Measurements from ENCODE around the gene THSD4. TPM values are rescaled to one million over a fixed set of nuclear protein-coding genes. Genes with fewer than 3 reads are reported as not detected.

THSD4 gene
- total RNA-seq, 2 experiments from 2014 or later: not detected

GRCh38 chr15:71515375-71516186 lies 400.3 kb downstream of the THSD4 start:
- H3K9me2 ChIP-seq (ENCODE audit: insufficient read depth, low read length): no peaks in the 10 kb centered on the region
- intact Hi-C loops (cut with micrococcal nuclease; ENCODE audit: unreplicated experiment): no loop called here
- POLR2A ChIA-PET: no interaction called here
- no peak overlapping the region for H3K4me2 ChIP-seq (ENCODE audit: low read length)
- TF ChIP-seq EZH2phosphoT487 (IDR thresholded peaks at IDR 0.05; ENCODE audit: borderline replicate concordance, low read depth, low read length) (no peak), CTCF (conservative IDR thresholded peaks at IDR 0.05; ENCODE audit: low read length) (no peak)
- no peaks in the 10 kb centered on the region for H3K9me3 ChIP-seq (ENCODE audit: low read length)
- no peaks in the 10 kb centered on the region for H3K79me2 ChIP-seq (ENCODE audit: insufficient read depth, low read depth, low read length)
- no peaks in the 10 kb centered on the region for H4K20me1 ChIP-seq (ENCODE audit: insufficient read depth, low read length)
- no peak overlapping the region for H3K4me3 ChIP-seq (ENCODE audit: low read depth, low read length, poor library complexity, severe bottlenecking)
- H2AFZ ChIP-seq (ENCODE audit: low read length): no peak overlapping the region
- DNase-seq (ENCODE audit: low spot score): no peak
- H3K4me1 ChIP-seq (ENCODE audit: insufficient read depth, low read length, poor library complexity, severe bottlenecking): no peaks in the 10 kb centered on the region
- no peak overlapping the region for H3K27ac ChIP-seq (ENCODE audit: low read depth, low read length, poor library complexity, severe bottlenecking)
- no peaks in the 10 kb centered on the region for H3K36me3 ChIP-seq (ENCODE audit: insufficient read depth, low read length)
- CTCF ChIA-PET (ENCODE audit: unreplicated experiment): no interaction called here
- BruUV-seq (replicated peaks): no TSS peak

- DNase-seq (ENCODE audit: low spot score): no peak
- Histone ChIP-seq H3K4me3 (ENCODE audit: low read depth, low read length, poor library complexity, severe bottlenecking) (no peak overlapping the region), H3K9me2 (ENCODE audit: insufficient read depth, low read length) (no peaks in the 10 kb centered on the region), H3K4me1 (ENCODE audit: insufficient read depth, low read length, poor library complexity, severe bottlenecking) (no peaks in the 10 kb centered on the region), H4K20me1 (ENCODE audit: insufficient read depth, low read length) (no peaks in the 10 kb centered on the region), H3K4me2 (ENCODE audit: low read length) (no peak overlapping the region), H3K9me3 (ENCODE audit: low read length) (no peaks in the 10 kb centered on the region), H3K27ac (ENCODE audit: low read depth, low read length, poor library complexity, severe bottlenecking) (no peak overlapping the region), H3K79me2 (ENCODE audit: insufficient read depth, low read depth, low read length) (no peaks in the 10 kb centered on the region), H3K36me3 (ENCODE audit: insufficient read depth, low read length) (no peaks in the 10 kb centered on the region), H2AFZ (ENCODE audit: low read length) (no peak overlapping the region)
- ChIA-PET POLR2A (no interaction called here), CTCF (ENCODE audit: unreplicated experiment) (no interaction called here)
- no TSS peak for BruUV-seq (replicated peaks)
- TF ChIP-seq EZH2phosphoT487 (IDR thresholded peaks at IDR 0.05; ENCODE audit: borderline replicate concordance, low read depth, low read length) (no peak), CTCF (conservative IDR thresholded peaks at IDR 0.05; ENCODE audit: low read length) (no peak)
- intact Hi-C loops (cut with micrococcal nuclease; ENCODE audit: unreplicated experiment): no loop called here
Measured at GRCh38 chr15:71517751-71518150, 402.5 kb downstream of the THSD4 start.

- no peak overlapping the region for H2AFZ ChIP-seq (ENCODE audit: low read length)
- BruUV-seq (replicated peaks): no TSS peak
- H3K9me2 ChIP-seq (ENCODE audit: insufficient read depth, low read length): no peaks in the 10 kb centered on the region
- H4K20me1 ChIP-seq (ENCODE audit: insufficient read depth, low read length): no peaks in the 10 kb centered on the region
- no peak overlapping the region for H3K27ac ChIP-seq (ENCODE audit: low read depth, low read length, poor library complexity, severe bottlenecking)
- CTCF ChIA-PET (ENCODE audit: unreplicated experiment): no interaction called here
- no peaks in the 10 kb centered on the region for H3K36me3 ChIP-seq (ENCODE audit: insufficient read depth, low read length)
- intact Hi-C loops (cut with micrococcal nuclease; ENCODE audit: unreplicated experiment): no loop called here
- POLR2A ChIA-PET: no interaction called here
- no peaks in the 10 kb centered on the region for H3K4me1 ChIP-seq (ENCODE audit: insufficient read depth, low read length, poor library complexity, severe bottlenecking)
- no peaks in the 10 kb centered on the region for H3K79me2 ChIP-seq (ENCODE audit: insufficient read depth, low read depth, low read length)
- no peak overlapping the region for H3K4me3 ChIP-seq (ENCODE audit: low read depth, low read length, poor library complexity, severe bottlenecking)
- DNase-seq (ENCODE audit: low spot score): no peak
- H3K4me2 ChIP-seq (ENCODE audit: low read length): no peak overlapping the region
- TF ChIP-seq CTCF (conservative IDR thresholded peaks at IDR 0.05; ENCODE audit: low read length) (no peak), EZH2phosphoT487 (IDR thresholded peaks at IDR 0.05; ENCODE audit: borderline replicate concordance, low read depth, low read length) (no peak)
- no peaks in the 10 kb centered on the region for H3K9me3 ChIP-seq (ENCODE audit: low read length)
Measured at GRCh38 chr15:71518661-71519060, 403.4 kb downstream of the THSD4 start.
